Measurements from ENCODE around the gene DNAH17. TPM values are rescaled to one million over a fixed set of nuclear protein-coding genes. Genes with fewer than 3 reads are reported as not detected.

Gene DNAH17
- total RNA-seq, 1 donor from 2014 or later = not detected

DNA sequence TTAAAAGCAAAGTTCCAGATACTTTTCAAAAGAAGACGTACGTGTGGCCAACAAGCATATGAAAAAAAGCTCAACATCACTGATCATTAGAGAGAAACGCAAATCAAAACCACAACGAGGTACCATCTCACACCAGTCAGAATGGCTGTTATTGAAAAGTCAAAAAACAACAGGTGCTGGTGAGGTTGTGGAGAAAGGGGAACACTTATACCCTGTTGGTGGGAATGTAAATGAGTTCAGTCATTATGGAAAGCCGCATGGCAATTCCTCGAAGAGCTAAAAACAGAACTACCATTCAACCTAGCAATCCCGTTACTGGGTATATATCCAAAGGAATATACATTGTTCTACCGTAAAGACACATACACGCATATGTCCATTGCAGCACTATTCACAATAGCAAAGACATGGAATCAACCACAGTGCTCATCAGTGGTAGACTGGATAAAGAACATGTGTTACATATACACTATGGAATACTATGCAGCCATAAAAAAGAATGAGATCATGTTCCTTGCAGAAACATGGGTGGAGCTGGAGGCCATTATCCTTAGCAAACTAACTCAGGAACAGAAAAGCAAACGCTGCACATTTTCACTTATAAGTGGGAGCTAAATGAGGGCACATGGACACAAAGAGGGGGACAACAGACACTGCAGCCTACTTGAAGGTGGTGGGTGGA is 31.1 kb upstream of the DNAH17 start:
- Histone ChIP-seq H3K27me3 (no peaks in the 10 kb centered on the region), H3K36me3 (no peaks in the 10 kb centered on the region), H3K27ac (peak overlapping the region in 1 of 2 donors; percentile 50), H3K9me3 (no peaks in the 10 kb centered on the region), H3K4me1 (peaks cover 5 to 15% of the 10 kb centered on the region in 2 donors), H3K4me3 (no peak overlapping the region)
- no peak for TF ChIP-seq CTCF (IDR thresholded peaks at IDR 0.05)
- DNase-seq (ENCODE audit: low spot score in 2 of 2) = no peak
- intact Hi-C loops (cut with DNase I) = no loop called here

- Histone ChIP-seq H3K4me1 (peaks cover 5 to 13% of the 10 kb centered on the region in 2 donors), H3K36me3 (no peaks in the 10 kb centered on the region), H3K27me3 (no peaks in the 10 kb centered on the region), H3K4me3 (no peak overlapping the region), H3K9me3 (no peaks in the 10 kb centered on the region), H3K27ac (no peak overlapping the region)
- intact Hi-C loops (cut with DNase I) = no loop called here
- no peak for DNase-seq (ENCODE audit: low spot score in 2 of 2)
- TF ChIP-seq CTCF (IDR thresholded peaks at IDR 0.05) = no peak
Measured at GRCh38 chr17:78607038-78607437, 29.8 kb upstream of the DNAH17 start.

GRCh38 chr17:78605886-78606285 is 28.7 kb upstream of the DNAH17 start:
- H3K9me3 ChIP-seq = no peaks in the 10 kb centered on the region
- H3K4me1 ChIP-seq = peaks cover 0 to 6% of the 10 kb centered on the region in 2 donors
- H3K4me3 ChIP-seq = no peak overlapping the region
- H3K36me3 ChIP-seq = no peaks in the 10 kb centered on the region
- DNase-seq (ENCODE audit: low spot score in 2 of 2) = no peak
- intact Hi-C loops (cut with DNase I) = no loop called here
- H3K27ac ChIP-seq = no peak overlapping the region
- H3K27me3 ChIP-seq = no peaks in the 10 kb centered on the region
- no peak for TF ChIP-seq CTCF (IDR thresholded peaks at IDR 0.05)

GRCh38 chr17:78605429-78605828 is 28.2 kb upstream of the DNAH17 start:
- no peak for TF ChIP-seq CTCF (IDR thresholded peaks at IDR 0.05)
- H3K27me3 ChIP-seq = no peaks in the 10 kb centered on the region
- peaks cover 0 to 6% of the 10 kb centered on the region in 2 donors for H3K4me1 ChIP-seq
- no peak overlapping the region for H3K27ac ChIP-seq
- intact Hi-C loops (cut with DNase I) = no loop called here
- no peak overlapping the region for H3K4me3 ChIP-seq
- no peak for DNase-seq (ENCODE audit: low spot score in 2 of 2)
- no peaks in the 10 kb centered on the region for H3K36me3 ChIP-seq
- no peaks in the 10 kb centered on the region for H3K9me3 ChIP-seq

- intact Hi-C loops (cut with DNase I) = no loop called here
- Histone ChIP-seq H3K27me3 (no peaks in the 10 kb centered on the region), H3K9me3 (no peaks in the 10 kb centered on the region), H3K4me3 (no peak overlapping the region), H3K4me1 (peaks cover 0 to 3% of the 10 kb centered on the region in 2 donors), H3K36me3 (no peaks in the 10 kb centered on the region), H3K27ac (no peak overlapping the region)
- no peak for DNase-seq (ENCODE audit: low spot score in 2 of 2)
- TF ChIP-seq CTCF (IDR thresholded peaks at IDR 0.05) = no peak
Measured at GRCh38 chr17:78602246-78602645, 25.1 kb upstream of the DNAH17 start.

Measured in ascending aorta (tissue), 2 donors.